Measurements from ENCODE around the gene ADD3. TPM values are rescaled to one million over a fixed set of nuclear protein-coding genes. Genes with fewer than 3 reads are reported as not detected.

Gene ADD3
- total and polyA plus RNA-seq, 8 donors = 62.0 to 362 (median 322) TPM

GRCh38 chr10:110008518-110009339, 945 bp downstream of the ADD3 start:
- intact Hi-C loops (cut with DNase I) = no loop called here
- peaks cover 16 to 66% of the 10 kb centered on the region in 2 donors for H3K4me1 ChIP-seq
- H3K27ac ChIP-seq = peak overlapping the region; percentile 86 to 90
- no peaks in the 10 kb centered on the region for H3K36me3 ChIP-seq
- peak overlapping the region; percentile 78 to 96 for H3K4me3 ChIP-seq
- DNase-seq (peak in 1 of 4 donors; percentile 56), ATAC-seq (peak; percentile 21)
- H3K9me3 ChIP-seq = no peaks in the 10 kb centered on the region
- TF ChIP-seq CTCF (IDR thresholded peaks at IDR 0.05) = no peak
- H3K27me3 ChIP-seq = no peaks in the 10 kb centered on the region

GRCh38 chr10:110009736-110010475, 2.1 kb downstream of the ADD3 start:
- intact Hi-C loops (cut with DNase I) = no loop called here
- H3K27ac ChIP-seq = peak overlapping the region in 1 of 2 donors; percentile 90
- H3K9me3 ChIP-seq = no peaks in the 10 kb centered on the region
- DNase-seq = no peak
- H3K36me3 ChIP-seq = no peaks in the 10 kb centered on the region
- peak overlapping the region in 1 of 2 donors; percentile 96 for H3K4me3 ChIP-seq
- peaks cover 16 to 70% of the 10 kb centered on the region in 2 donors for H3K4me1 ChIP-seq
- no peak for ATAC-seq
- no peak for TF ChIP-seq CTCF (IDR thresholded peaks at IDR 0.05)
- no peaks in the 10 kb centered on the region for H3K27me3 ChIP-seq

DNA sequence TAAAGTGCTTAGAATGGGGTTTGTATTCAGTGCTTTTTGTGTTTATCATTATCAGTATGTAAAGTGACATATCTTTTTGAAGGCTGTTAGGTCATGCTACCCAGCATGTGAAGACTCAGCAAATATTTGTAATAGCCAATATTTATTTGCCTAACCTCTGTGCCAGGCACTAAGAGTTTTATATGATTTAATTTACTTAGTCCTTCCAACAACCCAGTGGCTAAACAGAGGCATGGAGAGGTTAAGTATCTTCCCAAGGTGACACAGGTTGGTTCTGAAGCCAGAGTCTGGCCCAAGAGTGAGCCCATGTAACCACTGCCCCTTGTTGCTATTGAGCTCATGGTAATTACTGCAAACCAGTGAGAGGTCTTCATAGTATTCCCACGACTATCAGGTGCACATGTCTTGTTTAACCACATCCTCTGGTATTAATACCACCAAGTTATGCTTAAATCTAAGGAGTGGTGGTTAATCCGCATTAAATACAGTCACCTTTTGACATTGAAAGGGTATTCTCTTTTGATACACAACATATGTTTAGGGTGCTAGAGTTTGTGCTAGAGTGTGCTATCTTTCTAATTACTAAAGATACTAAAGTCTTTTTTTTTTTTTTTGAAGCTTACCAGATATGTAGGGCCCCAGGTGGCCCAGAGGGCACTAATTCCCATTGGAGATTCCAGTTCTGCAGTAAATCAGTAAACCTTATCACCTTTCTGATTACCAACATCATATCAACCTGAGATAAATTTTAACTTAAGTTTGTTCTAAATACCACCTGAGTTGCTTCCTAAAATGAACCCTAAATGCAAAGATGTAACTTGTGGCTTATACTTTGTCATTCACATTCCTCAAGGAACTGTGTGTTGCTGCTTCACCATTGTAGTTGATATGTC, 2.9 kb downstream of the ADD3 start:
- H3K27ac ChIP-seq = peak overlapping the region in 1 of 2 donors; percentile 90
- H3K27me3 ChIP-seq = no peaks in the 10 kb centered on the region
- no peak for DNase-seq
- H3K4me1 ChIP-seq = peaks cover 16 to 67% of the 10 kb centered on the region in 2 donors
- H3K4me3 ChIP-seq = peak overlapping the region in 1 of 2 donors; percentile 96
- H3K36me3 ChIP-seq = no peaks in the 10 kb centered on the region
- ATAC-seq = no peak
- no peaks in the 10 kb centered on the region for H3K9me3 ChIP-seq
- no peak for TF ChIP-seq CTCF (IDR thresholded peaks at IDR 0.05)
- intact Hi-C loops (cut with DNase I) = no loop called here

- Histone ChIP-seq H3K9me3 (no peaks in the 10 kb centered on the region), H3K4me3 (no peak overlapping the region), H3K36me3 (no peaks in the 10 kb centered on the region), H3K4me1 (peaks cover 16 to 68% of the 10 kb centered on the region in 2 donors), H3K27ac (no peak overlapping the region), H3K27me3 (no peaks in the 10 kb centered on the region)
- TF ChIP-seq CTCF (IDR thresholded peaks at IDR 0.05) = no peak
- DNase-seq = no peak
- no peak for ATAC-seq
- intact Hi-C loops (cut with DNase I) = no loop called here
These were observed 3.9 kb downstream of the ADD3 start for GRCh38 chr10:110011681-110012080.

Data from left lung (tissue), 10 donors.